HG03457 (cell line): ENCODE measurements around the gene DNTTIP2.
"Not testable (repeated sequence)": the region's sequence is repeated elsewhere in the genome, so short reads cannot be mapped to it uniquely, and the experiment has no call there.

ENCODE experiments used
- ATAC-seq: cut with Tn5 transposase; IDR thresholded peaks from one replicate; pipeline ENCODE4 v1.9.1; 2021; ENCODE audit warnings: moderate number of reproducible peaks; ENCODE audit not compliant: unreplicated experiment

The DNTTIP2 gene

DNA sequence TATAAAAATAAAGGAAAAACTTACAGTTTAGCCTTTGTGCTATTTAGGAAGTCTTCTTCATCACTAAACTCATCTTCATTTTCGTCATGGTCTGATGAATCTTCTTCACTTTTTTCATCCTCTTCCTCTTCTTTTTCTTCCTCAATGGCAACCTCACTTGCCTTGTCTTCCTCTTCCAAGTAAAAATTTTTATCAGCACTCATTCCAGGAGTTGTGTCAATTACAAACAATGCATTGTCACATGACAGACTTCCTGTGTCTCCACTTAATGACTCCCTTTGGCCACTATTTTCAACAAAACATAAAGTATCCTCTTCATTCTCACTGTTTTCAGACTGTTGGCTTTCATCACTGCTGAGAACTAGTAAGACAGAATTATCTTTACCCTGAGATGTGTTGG, 2.8 kb downstream of the DNTTIP2 start:
- ATAC-seq, result no peak

DNA sequence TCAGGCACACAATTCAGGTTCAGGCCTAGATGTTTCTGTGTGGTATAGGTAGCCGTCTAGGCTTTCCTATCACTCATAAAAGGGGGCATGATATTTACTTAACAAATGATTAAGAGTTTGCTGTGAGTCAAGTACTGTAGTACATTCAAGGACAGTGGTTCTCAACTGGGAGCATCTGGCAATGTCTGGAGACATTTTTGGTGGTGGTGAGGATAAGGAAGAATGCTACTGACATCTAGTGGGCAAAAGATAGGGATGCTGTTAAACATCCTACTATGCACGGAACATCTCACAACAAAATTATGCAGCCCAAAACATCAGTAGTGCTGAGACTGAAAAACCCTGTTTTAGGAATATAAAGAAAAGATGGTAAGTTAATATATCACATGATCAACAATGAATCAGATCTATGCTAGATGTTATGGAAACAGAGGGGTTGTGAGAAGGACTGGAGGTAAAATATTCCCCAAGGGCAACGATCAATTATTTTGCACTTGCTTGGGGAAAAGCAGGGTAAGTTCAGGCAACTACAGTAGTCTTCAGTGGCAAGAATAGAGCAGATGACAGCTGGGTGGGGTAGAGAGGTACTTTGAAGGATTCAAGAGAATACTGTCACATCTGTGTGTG, 4.9 kb downstream of the DNTTIP2 start:
- no peak for ATAC-seq

DNA sequence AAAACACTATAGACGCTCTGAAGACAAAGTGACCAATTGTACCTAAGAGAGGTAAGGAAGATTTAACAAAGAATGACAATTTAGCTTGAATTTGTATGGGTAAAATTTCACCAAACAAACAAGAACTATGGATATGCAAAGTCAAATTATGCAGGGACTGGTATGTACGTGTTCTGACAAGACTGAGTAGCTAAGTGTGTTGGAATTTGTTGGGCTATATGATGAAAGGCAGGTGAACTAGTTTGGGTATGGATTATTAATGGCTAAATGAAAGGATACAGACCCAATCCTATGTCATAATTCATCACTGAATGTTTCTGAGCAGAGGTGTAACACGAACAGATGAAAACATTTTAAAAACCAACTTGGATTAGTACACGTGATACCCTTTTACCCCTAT, 7.6 kb downstream of the DNTTIP2 start:
- ATAC-seq, result no peak

DNA sequence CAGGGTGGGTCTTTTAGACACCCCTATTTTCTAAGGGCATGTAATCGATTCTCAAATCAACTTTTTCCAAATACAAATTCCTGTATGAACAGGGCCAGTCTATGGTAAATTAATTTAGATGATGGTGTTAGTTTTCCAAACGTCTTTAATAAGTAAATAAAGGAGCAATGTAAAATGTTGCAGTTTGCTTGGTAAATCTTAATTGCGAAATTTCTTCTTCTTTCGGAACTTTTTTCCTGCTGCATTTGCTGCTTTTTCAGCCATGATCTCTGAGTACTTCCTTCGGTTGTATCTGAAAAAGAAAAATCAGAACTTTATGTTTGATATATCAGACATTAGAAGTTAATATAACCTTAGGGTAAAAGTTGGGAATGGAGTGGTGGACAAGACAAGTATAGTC, 9.4 kb downstream of the DNTTIP2 start:
- ATAC-seq, result no peak

DNA sequence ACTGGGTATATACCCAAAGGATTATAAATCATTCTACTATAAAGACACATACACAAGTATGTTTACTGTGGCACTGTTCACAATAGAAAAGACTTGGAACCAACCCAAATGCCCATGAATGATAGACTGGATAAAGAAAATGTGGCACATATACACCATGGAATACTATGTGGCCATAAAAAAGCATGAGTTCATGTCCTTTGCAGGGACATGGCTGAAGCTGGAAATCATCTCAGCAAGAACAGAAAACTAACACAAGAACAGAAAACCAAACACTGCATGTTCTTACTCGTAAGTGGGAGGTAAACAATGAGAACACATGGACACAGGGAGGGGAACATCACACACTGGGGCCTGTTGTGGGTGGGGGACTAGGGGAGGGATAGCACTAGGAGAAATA, 10.5 kb downstream of the DNTTIP2 start:
- not testable (repeated sequence) for ATAC-seq

DNA sequence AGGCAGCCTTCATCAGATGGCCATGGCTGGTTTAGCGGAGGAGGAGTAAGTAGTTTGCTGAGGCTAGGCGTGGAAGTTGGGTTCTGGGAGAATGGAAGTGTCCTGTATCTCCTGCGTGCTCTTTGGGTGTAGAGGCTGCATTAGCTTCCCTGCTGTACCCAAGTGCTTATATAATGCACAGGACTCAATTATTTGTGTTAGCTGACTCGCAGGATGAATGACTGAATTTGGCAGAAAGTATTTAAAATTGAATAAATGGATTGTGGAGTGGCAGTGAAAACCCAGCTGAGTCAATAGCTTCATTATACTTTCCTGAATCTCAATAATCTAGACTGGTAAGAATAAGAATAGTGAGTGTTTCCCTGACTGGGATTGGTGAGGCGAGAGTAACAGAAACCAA, 13.8 kb downstream of the DNTTIP2 start:
- ATAC-seq, result no peak

DNA sequence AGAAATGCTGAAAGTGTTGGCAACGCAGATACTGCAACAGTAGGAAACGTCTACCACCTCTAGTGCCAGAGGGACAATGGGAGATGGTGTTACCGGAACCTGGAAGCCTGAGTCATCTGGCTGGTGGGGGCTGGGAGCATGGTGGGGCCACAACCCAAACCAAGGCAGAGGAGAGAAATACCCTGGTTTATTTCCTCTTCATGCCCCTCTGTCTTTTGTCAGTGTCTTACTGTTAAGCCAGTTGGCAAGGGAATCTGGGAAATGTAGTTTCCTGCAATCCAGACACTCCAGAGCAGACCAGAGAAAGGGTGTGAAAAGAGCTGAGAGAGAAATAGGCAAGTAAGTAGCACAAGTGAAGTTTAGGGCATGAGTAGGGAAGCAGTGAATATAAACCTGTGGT, 14.8 kb downstream of the DNTTIP2 start:
- no peak for ATAC-seq

DNA sequence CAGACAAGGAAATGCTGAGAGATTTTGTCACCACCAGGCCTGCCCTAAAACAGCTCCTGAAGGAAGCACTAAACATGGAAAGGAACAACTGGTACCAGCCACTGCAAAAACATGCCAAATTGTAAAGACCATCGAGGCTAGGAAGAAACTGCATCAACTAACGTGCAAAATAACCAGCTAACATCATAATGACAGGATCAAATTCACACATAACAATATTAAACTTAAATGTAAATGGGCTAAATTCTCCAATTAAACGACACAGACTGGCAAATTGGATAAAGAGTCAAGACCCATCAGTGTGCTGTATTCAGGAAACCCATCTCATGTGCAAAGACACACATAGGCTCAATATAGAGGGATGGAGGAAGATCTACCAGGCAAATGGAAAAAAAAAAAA, 21.4 kb downstream of the DNTTIP2 start:
- ATAC-seq, result not testable (repeated sequence)

DNA sequence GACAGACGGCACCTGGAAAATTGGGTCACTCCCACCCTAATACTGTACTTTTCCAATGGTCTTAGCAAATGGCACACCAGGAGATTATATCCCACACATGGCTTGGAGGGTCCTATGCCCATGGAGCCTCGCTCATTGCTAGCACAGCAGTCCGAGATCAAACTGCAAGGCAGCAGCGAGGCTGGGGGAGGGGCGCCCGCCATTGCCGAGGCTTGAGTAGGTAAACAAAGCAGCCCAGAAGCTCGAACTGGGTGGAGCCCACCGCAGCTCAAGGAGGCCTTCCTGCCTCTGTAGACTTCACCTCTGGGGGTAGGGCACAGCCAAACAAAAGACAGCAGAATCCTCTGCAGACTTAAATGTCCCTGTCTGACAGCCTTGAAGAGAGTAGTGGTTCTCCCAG, 23.0 kb downstream of the DNTTIP2 start:
- not testable (repeated sequence) for ATAC-seq

DNA sequence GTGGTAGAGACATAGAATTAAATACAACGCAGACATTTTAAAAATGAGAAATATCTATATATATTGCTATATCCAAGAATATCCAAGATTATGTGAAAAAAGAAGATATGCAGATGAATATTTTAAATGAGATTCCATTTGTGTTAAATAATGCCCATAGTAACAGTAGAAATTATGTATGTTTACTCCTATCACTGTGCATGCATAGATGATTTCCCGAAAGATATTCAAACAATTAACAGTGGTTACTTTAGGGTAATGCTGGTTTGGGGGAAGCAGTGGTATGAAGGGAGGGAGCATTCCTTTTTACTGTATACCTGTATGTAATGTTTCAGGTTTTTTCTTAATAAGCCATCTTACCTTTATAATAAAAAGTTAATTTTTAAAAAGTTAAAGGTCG, 25.1 kb downstream of the DNTTIP2 start:
- ATAC-seq, result no peak

DNA sequence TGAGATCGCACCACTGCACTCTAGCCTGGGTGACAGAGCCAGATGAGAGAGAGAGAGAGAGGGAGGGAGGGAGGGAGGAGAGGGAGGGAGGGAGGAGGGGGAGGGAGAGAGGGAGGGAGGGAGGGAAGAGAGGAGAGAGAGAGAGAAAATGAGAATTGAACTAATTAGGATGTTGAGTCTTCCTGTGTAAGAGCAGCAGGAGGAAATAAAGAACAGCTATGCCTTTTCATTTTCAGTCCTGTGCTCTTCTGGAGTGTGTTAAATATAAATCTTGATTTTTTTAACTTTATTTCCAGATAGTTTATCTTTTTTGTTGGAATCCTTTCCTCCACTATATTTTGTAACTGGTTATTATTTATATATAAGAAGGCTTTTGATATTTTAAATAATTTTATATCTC, 27.1 kb downstream of the DNTTIP2 start:
- ATAC-seq, result no peak

DNA sequence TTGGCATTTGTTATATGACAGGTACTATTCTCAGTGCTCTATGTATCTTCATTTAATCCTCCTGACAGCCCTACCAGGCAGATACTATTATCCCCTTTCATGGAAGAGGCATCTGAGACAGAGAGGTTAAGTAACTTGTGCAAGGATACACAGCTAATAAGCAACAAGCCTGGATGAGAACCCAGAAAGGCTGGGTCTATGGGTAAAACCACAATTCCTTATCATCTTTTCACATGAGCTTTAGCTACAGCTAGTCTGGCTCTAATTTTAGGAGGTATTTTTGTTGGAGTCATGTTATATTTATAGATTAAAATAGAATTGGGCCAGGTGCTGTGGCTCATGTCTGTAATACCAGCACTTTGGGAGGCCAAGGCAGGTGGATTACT, 27.7 kb downstream of the DNTTIP2 start:
- no peak for ATAC-seq

DNA sequence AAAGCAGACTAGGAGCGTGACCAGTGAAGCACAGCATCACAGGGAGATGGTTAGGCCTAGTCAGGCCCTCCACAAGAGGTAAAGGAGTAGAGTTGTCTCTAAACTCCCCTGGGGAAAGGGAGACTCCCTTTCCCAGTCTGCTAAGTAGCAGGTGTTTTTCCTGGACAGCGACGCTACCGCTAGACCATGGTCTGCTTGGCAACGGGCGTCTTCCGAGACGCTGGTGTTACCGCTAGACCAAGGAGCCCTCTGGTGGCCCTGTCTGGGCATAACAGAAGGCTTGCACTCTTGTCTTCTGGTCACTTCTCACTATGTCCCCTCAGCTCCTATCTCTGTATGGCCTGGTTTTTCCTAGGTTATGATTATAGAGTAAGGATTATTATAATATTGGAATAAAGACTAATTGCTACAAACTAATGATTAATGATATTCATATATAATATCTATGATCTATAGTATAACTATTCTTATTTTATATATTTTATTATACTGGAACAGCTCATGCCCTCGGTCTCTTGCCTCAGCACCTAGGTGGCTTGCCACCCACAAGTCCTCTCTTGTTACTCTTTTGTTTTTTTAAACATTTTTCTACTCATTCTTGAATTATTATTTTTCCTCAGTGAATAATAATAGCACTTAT, 28.2 kb downstream of the DNTTIP2 start:
- ATAC-seq, result not testable (repeated sequence)

DNA sequence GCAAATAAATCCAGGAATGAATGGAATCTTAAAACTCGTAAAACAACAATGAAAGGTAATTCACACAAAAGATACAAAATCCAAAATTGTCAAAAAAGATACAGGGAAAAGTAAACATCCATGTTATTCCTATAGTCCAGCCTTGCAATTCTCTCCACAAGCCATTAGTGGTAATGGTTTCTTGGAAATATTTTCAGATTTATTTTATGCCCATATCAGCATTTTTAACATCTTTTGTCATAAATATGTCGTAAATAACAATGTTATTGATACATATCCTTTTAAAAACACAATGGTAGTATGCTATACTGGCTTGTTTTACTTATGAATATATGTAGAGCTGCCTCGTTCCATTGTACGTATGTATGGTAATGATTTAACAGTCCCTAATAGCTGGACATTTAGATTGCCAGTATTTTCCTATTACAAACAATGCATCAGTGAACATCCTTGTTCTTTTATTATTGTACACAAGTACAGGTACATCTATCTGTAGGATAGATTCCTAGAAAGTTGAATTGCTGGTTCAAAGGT, 30.6 kb downstream of the DNTTIP2 start:
- ATAC-seq, result no peak

DNA sequence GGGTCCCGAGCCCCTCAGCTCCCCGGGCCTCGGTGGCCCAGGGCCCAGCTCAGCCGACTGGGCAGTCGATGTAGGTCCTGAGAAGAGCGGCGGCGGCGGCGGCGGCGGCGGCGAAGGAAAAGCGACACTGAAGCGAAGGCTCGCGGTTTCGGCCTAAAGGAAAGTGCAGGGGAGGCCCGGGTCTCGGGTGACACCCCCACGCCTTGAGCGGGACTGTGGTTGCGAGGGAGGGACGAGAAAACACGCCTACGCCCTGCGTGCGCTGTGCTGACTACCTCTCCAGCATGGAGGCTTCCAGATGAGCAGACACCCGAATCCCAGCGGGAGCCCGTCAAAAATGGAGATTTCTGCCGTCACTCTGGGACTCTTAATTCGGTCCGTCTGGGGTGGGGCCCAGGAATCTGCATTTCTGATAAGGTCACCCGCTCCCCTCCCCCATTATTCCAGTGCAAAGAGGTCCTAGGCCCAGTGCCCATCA, 31.2 kb downstream of the DNTTIP2 start:
- peak; percentile 28 for ATAC-seq

DNA sequence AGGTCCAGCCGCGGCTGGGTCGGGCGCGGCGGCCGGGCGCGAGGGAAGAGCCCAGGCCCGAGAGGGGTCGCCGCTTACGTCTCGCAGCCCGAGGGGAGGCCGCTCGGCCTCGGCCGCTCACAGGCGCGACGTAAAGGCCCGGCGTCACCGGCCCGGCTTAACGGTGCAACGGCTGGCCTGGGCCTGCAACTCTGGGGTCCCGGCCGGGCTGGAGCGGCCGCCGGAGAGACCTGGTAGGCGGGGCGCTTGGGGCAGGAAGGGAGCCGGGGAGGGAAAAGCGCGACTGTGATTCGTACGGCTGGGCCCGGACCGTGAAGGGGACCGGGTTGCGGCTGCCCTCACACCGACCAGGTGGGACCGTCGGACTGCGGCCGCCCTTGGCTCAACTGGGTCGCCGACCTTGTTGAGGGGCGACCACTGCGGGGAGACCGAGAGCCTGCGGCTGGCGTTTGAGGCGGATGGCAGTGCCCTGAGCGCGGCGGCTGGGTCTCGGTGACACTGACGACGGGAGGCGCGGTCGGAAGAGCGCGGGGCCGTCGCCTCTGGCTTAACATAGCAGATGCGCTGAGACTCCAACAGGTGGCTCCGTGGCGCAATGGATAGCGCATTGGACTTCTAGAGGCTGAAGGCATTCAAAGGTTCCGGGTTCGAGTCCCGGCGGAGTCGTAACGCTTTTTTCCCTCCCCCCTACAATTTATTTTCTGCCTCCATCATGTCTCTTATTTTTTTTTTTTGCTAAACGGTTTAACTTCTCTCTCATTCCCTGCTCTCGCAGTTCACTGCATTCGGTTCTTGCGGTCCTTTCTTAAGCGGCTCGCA, 31.8 kb downstream of the DNTTIP2 start:
- peak; percentile 63 for ATAC-seq

DNA sequence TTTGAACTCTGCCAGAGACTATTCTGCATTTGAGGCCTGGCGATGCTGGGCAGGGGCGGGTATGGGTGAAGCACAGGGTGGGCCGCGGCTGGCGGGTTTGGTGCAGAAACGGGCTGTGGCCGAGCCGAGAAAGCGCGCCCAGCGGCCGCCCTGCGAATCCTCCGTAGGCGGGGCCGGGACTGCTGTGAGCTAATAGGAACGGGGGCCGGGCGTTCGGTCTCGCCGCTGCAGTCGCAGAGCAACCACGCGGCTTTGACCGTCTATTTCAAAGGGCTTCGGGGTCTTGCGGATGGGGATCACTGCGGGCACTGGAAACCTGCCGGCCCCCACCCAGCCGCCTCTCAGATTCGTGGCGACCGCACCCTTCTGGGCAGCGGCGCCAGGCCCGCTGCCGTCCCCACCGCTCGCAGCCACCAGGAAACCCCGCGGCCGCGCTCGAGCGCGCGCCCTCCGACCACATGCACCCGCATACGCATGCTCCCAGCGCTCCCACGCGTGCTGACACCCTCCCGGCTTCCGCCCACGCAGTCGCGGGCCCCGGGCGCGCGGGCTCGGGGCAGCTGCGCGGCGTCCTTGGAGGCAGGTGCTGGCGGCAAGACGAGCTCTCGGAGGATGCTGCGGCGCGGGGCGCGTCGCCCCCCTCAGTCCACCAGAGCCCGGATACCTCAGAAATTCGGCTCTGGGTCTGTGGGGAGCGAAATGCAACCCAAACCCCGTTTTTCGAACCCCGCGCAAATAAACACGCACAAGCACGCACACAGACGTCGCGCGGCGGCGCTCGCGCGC, 32.6 kb downstream of the DNTTIP2 start:
- ATAC-seq, result peak; percentile 39

DNA sequence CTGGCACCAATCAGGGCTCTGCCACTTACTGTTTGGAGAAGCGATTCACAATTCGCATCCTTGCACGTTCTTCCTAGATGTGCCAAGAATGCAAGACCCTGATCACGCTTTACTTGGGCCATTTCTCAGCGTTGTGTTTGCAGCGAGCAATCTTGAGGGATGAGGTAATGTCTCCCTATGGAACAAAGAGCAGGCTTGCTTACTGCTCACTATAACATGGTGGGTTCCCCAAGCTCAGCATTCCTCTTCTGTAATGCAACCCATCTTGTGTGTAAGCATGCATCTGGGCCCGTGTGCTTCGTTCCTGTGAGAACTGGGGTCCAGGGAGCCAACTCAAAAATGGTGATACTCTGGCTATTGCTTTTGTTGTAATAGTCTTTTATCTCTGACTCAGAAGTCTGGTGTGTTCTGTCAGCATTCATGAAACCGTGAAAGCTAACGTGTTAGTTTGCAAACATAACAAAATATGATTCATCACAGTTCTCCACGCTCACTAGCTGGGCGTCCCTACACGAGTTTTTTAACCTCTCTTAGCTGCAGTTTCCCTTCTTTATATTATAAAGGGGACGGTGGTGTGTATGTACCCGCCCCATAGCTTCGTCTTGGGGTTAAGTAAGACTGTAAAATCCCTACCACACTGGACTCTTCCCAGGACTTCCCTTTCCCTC, 33.3 kb downstream of the DNTTIP2 start:
- ATAC-seq, result peak; percentile 0

DNA sequence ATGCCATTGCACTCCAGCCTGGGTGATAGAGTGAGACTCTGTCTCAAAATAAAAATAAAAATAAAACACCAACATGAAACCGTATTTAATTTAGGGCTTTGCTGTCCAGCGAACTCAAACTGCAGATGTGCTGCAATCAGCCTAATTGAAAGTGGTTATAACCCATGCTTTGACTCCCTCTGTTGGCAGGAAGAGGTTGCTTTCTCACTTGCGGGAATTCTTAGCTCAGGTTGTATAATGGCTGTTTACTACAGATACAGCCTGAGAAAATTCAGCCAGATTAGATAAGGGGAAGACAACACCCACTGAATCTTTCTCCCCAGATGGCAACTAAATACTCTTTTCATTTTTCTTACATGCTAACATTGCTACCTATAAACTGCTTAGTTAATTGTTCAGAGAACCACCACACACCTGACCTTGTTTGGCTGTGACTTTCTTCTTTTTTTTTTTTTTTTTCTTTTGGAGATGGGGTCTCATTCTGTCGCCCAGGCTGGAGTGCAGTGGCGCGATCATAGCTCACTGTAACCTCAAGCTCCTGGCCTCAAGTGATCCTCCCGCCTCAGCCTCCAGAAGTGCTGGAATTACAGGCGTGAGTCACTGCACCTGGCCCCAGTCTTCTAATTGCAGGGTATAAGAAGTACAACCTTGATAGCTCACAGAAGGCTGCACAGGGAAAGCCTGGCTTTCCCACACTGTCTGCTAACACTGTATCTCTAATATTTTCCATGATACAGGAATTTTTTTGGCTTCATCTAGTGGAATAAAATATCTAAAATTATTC, 34.6 kb downstream of the DNTTIP2 start:
- ATAC-seq, result no peak
